Tibial nerve (tissue), 3 donors: ENCODE results near the gene ARMCX4.
"Not testable (repeated sequence)": the region's sequence is repeated elsewhere in the genome, so short reads cannot be mapped to it uniquely, and the experiment has no call there.

Source experiments
- POLR2A ChIP-seq, 2 donors: fragments of 450-650 bp; IDR thresholded peaks; one replicate each; pipeline ENCODE4 v1.6.1; 2017; ENCODE audit warnings: antibody characterized with exemption in 2 of 2, mild to moderate bottlenecking in 2 of 2, moderate library complexity in 2 of 2
- TF ChIP-seq, protein P1 (sequence below), 5 experiments: fragments of 200-600 bp in 3 of 5; fragments of 450-650 bp in 2 of 5; sonication (generic) in 3 of 5; IDR thresholded peaks; one replicate each; pipeline ENCODE4 v1.5.1; 2016 to 2019; ENCODE audit warnings: antibody characterized with exemption in 5 of 5, mild to moderate bottlenecking in 3 of 5, moderate library complexity in 2 of 5

DNA sequence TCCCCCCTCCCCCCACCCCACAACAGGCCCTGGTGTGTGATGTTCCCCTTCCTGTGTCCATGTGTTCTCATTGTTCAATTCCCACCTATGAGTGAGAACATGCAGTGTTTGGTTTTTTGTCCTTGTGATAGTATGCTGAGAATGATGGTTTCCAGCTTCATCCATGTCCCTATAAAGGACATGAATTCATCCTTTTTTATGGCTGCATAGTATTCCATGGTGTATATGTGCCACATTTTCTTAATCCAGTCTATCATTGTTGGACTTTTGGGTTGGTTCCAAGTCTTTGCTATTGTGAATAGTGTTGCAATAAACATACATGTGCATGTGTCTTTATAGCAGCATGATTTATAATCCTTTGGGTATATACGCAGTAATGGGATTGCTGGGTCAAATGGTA, 17.7 kb downstream of the ARMCX4 start:
- TF ChIP-seq, protein P1, sequence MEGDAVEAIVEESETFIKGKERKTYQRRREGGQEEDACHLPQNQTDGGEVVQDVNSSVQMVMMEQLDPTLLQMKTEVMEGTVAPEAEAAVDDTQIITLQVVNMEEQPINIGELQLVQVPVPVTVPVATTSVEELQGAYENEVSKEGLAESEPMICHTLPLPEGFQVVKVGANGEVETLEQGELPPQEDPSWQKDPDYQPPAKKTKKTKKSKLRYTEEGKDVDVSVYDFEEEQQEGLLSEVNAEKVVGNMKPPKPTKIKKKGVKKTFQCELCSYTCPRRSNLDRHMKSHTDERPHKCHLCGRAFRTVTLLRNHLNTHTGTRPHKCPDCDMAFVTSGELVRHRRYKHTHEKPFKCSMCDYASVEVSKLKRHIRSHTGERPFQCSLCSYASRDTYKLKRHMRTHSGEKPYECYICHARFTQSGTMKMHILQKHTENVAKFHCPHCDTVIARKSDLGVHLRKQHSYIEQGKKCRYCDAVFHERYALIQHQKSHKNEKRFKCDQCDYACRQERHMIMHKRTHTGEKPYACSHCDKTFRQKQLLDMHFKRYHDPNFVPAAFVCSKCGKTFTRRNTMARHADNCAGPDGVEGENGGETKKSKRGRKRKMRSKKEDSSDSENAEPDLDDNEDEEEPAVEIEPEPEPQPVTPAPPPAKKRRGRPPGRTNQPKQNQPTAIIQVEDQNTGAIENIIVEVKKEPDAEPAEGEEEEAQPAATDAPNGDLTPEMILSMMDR (IDR thresholded peaks at IDR 0.05), result not testable (repeated sequence)
- not testable (repeated sequence) for TF ChIP-seq POLR2A (IDR thresholded peaks at IDR 0.05)
